ENCODE measurements around the gene MYL4.
"Not testable (repeated sequence)": the region's sequence is repeated elsewhere in the genome, so short reads cannot be mapped to it uniquely, and the experiment has no call there.

The MYL4 gene

GRCh38 chr17:47193931-47194511 lies 15.1 kb upstream of the MYL4 start:
- DNase-seq (ENCODE audit: low spot score): no peak

- no peak for DNase-seq (ENCODE audit: low spot score)
Observed at GRCh38 chr17:47197821-47198220, 11.3 kb upstream of the MYL4 start.

GRCh38 chr17:47199627-47200324 lies 9.4 kb upstream of the MYL4 start:
- DNase-seq (ENCODE audit: low spot score): no peak

GRCh38 chr17:47200325-47200664 lies 8.9 kb upstream of the MYL4 start:
- DNase-seq (ENCODE audit: low spot score): no peak

GRCh38 chr17:47201166-47201565 lies 8.0 kb upstream of the MYL4 start:
- no peak for DNase-seq (ENCODE audit: low spot score)

GRCh38 chr17:47203984-47204721 lies 5.0 kb upstream of the MYL4 start:
- DNase-seq (ENCODE audit: low spot score): no peak

GRCh38 chr17:47204722-47205418 lies 4.3 kb upstream of the MYL4 start:
- DNase-seq (ENCODE audit: low spot score): no peak

GRCh38 chr17:47205419-47205963 lies 3.7 kb upstream of the MYL4 start:
- DNase-seq (ENCODE audit: low spot score): no peak

- no peak for DNase-seq (ENCODE audit: low spot score)
Observed at GRCh38 chr17:47207143-47208067, 1.7 kb upstream of the MYL4 start.

GRCh38 chr17:47209499-47209898 lies 351 bp downstream of the MYL4 start:
- no peak for DNase-seq (ENCODE audit: low spot score)

GRCh38 chr17:47210105-47210504 lies 957 bp downstream of the MYL4 start:
- DNase-seq (ENCODE audit: low spot score): no peak

GRCh38 chr17:47210779-47211178 lies 1.6 kb downstream of the MYL4 start:
- no peak for DNase-seq (ENCODE audit: low spot score)

- DNase-seq (ENCODE audit: low spot score): no peak
Observed at GRCh38 chr17:47212458-47212857, 3.3 kb downstream of the MYL4 start.

GRCh38 chr17:47213540-47213939 lies 4.4 kb downstream of the MYL4 start:
- no peak for DNase-seq (ENCODE audit: low spot score)

GRCh38 chr17:47214931-47215330 lies 5.8 kb downstream of the MYL4 start:
- DNase-seq (ENCODE audit: low spot score): no peak

- not testable (repeated sequence) for DNase-seq (ENCODE audit: low spot score)
Observed at GRCh38 chr17:47216821-47217220, 7.7 kb downstream of the MYL4 start.

- not testable (repeated sequence) for DNase-seq (ENCODE audit: low spot score)
Observed at GRCh38 chr17:47217279-47217678, 8.1 kb downstream of the MYL4 start.

- no peak for DNase-seq (ENCODE audit: low spot score)
Observed at GRCh38 chr17:47218896-47219430, 9.8 kb downstream of the MYL4 start.

GRCh38 chr17:47219621-47220475 lies 10.7 kb downstream of the MYL4 start:
- no peak for DNase-seq (ENCODE audit: low spot score)

GRCh38 chr17:47220531-47220999 lies 11.4 kb downstream of the MYL4 start:
- DNase-seq (ENCODE audit: low spot score): peak; percentile 23

Data from left forelimb (tissue), 1 donor.